ENCODE data around the gene DPP6. TPM values are rescaled to one million over a fixed set of nuclear protein-coding genes. Genes with fewer than 3 reads are reported as not detected.

Gene DPP6
- total and polyA plus RNA-seq, 5 donors from 2014 or later = not detected

DNA sequence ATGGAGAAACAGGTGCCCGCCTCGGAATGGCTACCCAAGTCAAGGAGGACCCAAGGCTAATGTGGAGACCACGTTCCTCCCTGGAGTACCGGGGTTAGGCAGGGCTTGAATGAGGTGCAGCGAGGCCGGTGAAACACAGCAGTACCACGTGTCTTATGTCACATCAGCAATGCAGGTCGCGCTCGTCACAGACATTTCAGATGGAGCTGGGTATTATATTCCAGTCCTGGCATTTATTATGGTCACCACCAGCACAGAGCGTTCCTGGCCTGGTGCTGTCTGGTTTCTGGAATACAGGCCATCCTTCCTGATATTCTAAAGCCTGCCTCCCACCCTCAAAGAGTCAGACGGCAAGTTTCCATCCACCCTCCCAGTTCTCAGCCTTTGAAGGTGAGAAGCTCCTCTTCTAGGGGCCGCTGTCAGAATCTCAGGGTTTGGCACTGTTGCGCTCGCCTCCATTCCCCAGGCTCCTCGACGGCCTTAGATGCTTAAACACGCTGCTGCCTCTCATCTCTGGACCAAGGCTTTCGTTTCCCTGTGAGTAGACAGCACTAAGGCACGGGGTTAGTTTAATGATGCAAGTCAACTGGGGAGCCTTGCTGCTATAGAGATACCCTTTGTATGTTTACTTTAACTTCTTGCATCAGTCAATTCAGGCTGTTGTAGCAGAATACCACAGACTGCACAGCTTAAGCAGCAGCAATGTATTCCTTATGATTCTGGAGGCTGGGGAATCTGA lies 377.6 kb downstream of the DPP6 start:
- H3K27ac ChIP-seq (ENCODE audit: insufficient read depth, low read length, poor library complexity, severe bottlenecking) = no peak overlapping the region
- H3K9me3 ChIP-seq (ENCODE audit: control insufficient read depth in 2 of 2, low read length in 2 of 2) = no peaks in the 10 kb centered on the region
- Mint-ChIP-seq H3K36me3 (no peaks in the 10 kb centered on the region), H3K27me3 (no peaks in the 10 kb centered on the region), H3K4me1 (no peaks in the 10 kb centered on the region), H3K4me3 (no peak overlapping the region), H3K9me3 (peaks cover 0 to 7% (median 1%) of the 10 kb centered on the region in 7 donors), H3K27ac (no peak overlapping the region)
- DNase-seq = no peak
- H3K36me3 ChIP-seq (ENCODE audit: control insufficient read depth, insufficient read depth, low read length) = no peaks in the 10 kb centered on the region
- no peak overlapping the region for H3K4me3 ChIP-seq (ENCODE audit: low read depth, low read length)
- H3K27me3 ChIP-seq (ENCODE audit: control insufficient read depth, insufficient read depth, low read length) = no peaks in the 10 kb centered on the region
- no peaks in the 10 kb centered on the region for H3K4me1 ChIP-seq (ENCODE audit: control insufficient read depth, insufficient read depth, low read length, poor library complexity, severe bottlenecking)
- no peak for ATAC-seq (ENCODE audit: low read depth in 2 of 2)

DNA sequence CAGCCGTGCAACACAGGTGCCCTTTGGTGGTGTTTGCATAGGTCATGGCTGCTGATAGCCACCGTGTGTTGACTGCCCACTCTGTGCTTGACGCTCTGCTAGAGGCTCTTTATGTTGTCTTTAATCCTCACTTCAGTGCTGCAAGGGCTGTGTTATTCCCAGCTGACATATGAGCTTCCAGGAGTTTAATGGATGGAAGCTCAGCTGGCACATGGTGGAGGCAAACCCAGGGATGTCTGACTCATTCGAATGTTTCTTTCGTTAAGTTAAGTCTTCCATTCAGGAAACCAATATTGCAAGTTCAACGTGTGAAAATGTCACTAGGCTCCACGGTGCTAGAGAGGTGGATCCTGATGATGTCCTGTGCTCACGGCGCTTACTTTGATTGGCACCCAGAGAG lies 378.4 kb downstream of the DPP6 start:
- Mint-ChIP-seq H3K9me3 (peaks cover 0 to 7% (median 1%) of the 10 kb centered on the region in 7 donors), H3K4me3 (no peak overlapping the region), H3K27ac (no peak overlapping the region), H3K27me3 (no peaks in the 10 kb centered on the region), H3K36me3 (no peaks in the 10 kb centered on the region), H3K4me1 (no peaks in the 10 kb centered on the region)
- Histone ChIP-seq H3K36me3 (ENCODE audit: control insufficient read depth, insufficient read depth, low read length) (no peaks in the 10 kb centered on the region), H3K27ac (ENCODE audit: insufficient read depth, low read length, poor library complexity, severe bottlenecking) (no peak overlapping the region), H3K9me3 (ENCODE audit: control insufficient read depth in 2 of 2, low read length in 2 of 2) (no peaks in the 10 kb centered on the region), H3K4me3 (ENCODE audit: low read depth, low read length) (no peak overlapping the region), H3K27me3 (ENCODE audit: control insufficient read depth, insufficient read depth, low read length) (no peaks in the 10 kb centered on the region), H3K4me1 (ENCODE audit: control insufficient read depth, insufficient read depth, low read length, poor library complexity, severe bottlenecking) (no peaks in the 10 kb centered on the region)
- ATAC-seq (ENCODE audit: low read depth in 2 of 2) (no peak), DNase-seq (no peak)

GRCh38 chr7:154431045-154431444 lies 378.8 kb downstream of the DPP6 start:
- H3K4me1 ChIP-seq (ENCODE audit: control insufficient read depth, insufficient read depth, low read length, poor library complexity, severe bottlenecking) = no peaks in the 10 kb centered on the region
- H3K36me3 Mint-ChIP-seq = no peaks in the 10 kb centered on the region
- DNase-seq (no peak), ATAC-seq (ENCODE audit: low read depth in 2 of 2) (no peak)
- no peaks in the 10 kb centered on the region for H3K27me3 Mint-ChIP-seq
- no peaks in the 10 kb centered on the region for H3K36me3 ChIP-seq (ENCODE audit: control insufficient read depth, insufficient read depth, low read length)
- no peak overlapping the region for H3K27ac Mint-ChIP-seq
- H3K4me3 Mint-ChIP-seq = no peak overlapping the region
- H3K4me3 ChIP-seq (ENCODE audit: low read depth, low read length) = no peak overlapping the region
- no peaks in the 10 kb centered on the region for H3K9me3 ChIP-seq (ENCODE audit: control insufficient read depth in 2 of 2, low read length in 2 of 2)
- H3K27me3 ChIP-seq (ENCODE audit: control insufficient read depth, insufficient read depth, low read length) = no peaks in the 10 kb centered on the region
- H3K27ac ChIP-seq (ENCODE audit: insufficient read depth, low read length, poor library complexity, severe bottlenecking) = no peak overlapping the region
- H3K4me1 Mint-ChIP-seq = no peaks in the 10 kb centered on the region
- peaks cover 0 to 7% (median 1%) of the 10 kb centered on the region in 7 donors for H3K9me3 Mint-ChIP-seq

DNA sequence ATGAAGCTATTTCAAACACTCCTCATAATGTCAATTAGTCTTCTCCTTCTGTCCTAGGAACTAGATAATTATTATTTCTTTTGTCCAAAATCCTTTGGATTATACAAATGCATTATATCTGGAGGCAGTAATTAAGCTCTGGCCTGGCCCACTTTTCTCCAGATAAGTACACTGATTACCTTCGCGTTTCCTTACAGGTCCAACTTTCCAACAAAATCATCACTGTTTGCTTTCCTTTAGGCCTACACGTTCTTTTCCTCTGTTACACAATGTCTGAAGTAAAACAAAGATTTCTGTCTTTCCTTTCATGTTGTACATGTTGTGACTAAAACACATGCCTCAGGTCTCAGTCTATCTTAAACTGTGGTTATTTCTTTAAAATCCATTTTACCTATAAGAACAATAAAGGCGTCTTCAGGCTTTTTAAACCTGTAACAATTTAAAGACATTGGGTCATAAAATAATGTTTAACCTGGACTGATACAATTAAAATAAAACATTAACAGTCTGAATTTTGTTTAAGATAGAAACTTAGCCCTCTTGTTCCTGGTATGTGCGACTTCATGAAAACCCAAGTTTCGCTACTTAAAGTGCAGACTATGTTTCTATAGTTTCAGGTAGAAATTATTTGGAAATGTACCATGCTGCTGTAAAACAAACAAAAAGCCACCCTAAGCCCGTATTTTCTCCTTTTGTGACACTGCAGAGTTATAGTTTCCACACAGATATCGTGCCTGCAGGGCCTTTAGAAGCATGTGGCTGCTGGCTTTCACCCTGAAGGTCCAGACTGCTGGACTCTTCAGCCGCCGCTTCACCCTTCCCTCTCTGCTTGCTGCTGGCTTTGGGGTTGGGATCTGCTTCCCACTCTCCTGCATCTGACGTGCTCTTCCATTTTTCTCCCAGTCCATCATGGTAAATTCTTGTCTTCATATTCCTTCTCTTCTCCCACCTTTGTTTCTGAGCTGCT lies 381.7 kb downstream of the DPP6 start:
- Histone ChIP-seq H3K4me1 (ENCODE audit: control insufficient read depth, insufficient read depth, low read length, poor library complexity, severe bottlenecking) (no peaks in the 10 kb centered on the region), H3K4me3 (ENCODE audit: low read depth, low read length) (no peak overlapping the region), H3K9me3 (ENCODE audit: control insufficient read depth in 2 of 2, low read length in 2 of 2) (no peaks in the 10 kb centered on the region), H3K27ac (ENCODE audit: insufficient read depth, low read length, poor library complexity, severe bottlenecking) (no peak overlapping the region), H3K36me3 (ENCODE audit: control insufficient read depth, insufficient read depth, low read length) (no peaks in the 10 kb centered on the region), H3K27me3 (ENCODE audit: control insufficient read depth, insufficient read depth, low read length) (no peaks in the 10 kb centered on the region)
- Mint-ChIP-seq H3K4me1 (no peaks in the 10 kb centered on the region), H3K27ac (no peak overlapping the region), H3K36me3 (no peaks in the 10 kb centered on the region), H3K9me3 (peaks cover 0 to 9% (median 0%) of the 10 kb centered on the region in 7 donors), H3K4me3 (no peak overlapping the region), H3K27me3 (no peaks in the 10 kb centered on the region)
- DNase-seq (no peak), ATAC-seq (ENCODE audit: low read depth in 2 of 2) (no peak)

- Mint-ChIP-seq H3K9me3 (peaks cover 0 to 9% (median 3%) of the 10 kb centered on the region in 7 donors), H3K27me3 (no peaks in the 10 kb centered on the region)
- DNase-seq = no peak
These were observed 384.4 kb downstream of the DPP6 start for GRCh38 chr7:154436560-154436959.

DNA sequence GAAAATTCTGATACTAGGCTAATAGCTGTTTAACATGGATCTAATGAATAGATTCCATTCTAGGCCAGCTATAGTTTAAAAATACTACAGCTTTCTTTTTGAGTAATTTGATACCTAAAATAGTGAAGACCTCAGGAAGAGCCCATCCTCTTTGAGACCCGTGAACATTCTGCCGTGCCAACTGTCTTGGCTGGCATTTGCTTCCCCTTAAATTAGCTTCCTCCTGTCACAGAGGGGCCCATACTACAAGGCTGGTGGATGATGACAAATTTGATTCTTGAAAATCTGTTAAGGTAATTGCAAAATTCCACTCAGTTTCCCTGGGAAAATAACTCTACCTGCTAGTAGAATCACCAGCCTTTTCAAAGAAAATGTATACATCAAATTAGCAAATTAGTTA lies 385.0 kb downstream of the DPP6 start:
- H3K4me1 ChIP-seq (ENCODE audit: control insufficient read depth, insufficient read depth, low read length, poor library complexity, severe bottlenecking) = no peaks in the 10 kb centered on the region
- H3K9me3 ChIP-seq (ENCODE audit: control insufficient read depth in 2 of 2, low read length in 2 of 2) = no peaks in the 10 kb centered on the region
- Mint-ChIP-seq H3K9me3 (peaks cover 0 to 9% (median 4%) of the 10 kb centered on the region in 7 donors), H3K27me3 (no peaks in the 10 kb centered on the region), H3K4me1 (no peaks in the 10 kb centered on the region), H3K36me3 (no peaks in the 10 kb centered on the region), H3K4me3 (no peak overlapping the region), H3K27ac (no peak overlapping the region)
- DNase-seq = no peak
- no peaks in the 10 kb centered on the region for H3K27me3 ChIP-seq (ENCODE audit: control insufficient read depth, insufficient read depth, low read length)
- no peak for ATAC-seq (ENCODE audit: low read depth in 2 of 2)
- H3K4me3 ChIP-seq (ENCODE audit: low read depth, low read length) = no peak overlapping the region
- no peak overlapping the region for H3K27ac ChIP-seq (ENCODE audit: insufficient read depth, low read length, poor library complexity, severe bottlenecking)
- no peaks in the 10 kb centered on the region for H3K36me3 ChIP-seq (ENCODE audit: control insufficient read depth, insufficient read depth, low read length)

More at GRCh38 chr7:154436560-154436959, 384.4 kb downstream of the DPP6 start:
- Histone ChIP-seq H3K9me3 (ENCODE audit: control insufficient read depth in 2 of 2, low read length in 2 of 2) (no peaks in the 10 kb centered on the region), H3K4me1 (ENCODE audit: control insufficient read depth, insufficient read depth, low read length, poor library complexity, severe bottlenecking) (no peaks in the 10 kb centered on the region), H3K27ac (ENCODE audit: insufficient read depth, low read length, poor library complexity, severe bottlenecking) (no peak overlapping the region), H3K36me3 (ENCODE audit: control insufficient read depth, insufficient read depth, low read length) (no peaks in the 10 kb centered on the region), H3K4me3 (ENCODE audit: low read depth, low read length) (no peak overlapping the region), H3K27me3 (ENCODE audit: control insufficient read depth, insufficient read depth, low read length) (no peaks in the 10 kb centered on the region)
- no peak for ATAC-seq (ENCODE audit: low read depth in 2 of 2)
- Mint-ChIP-seq H3K36me3 (no peaks in the 10 kb centered on the region), H3K4me1 (no peaks in the 10 kb centered on the region), H3K27ac (no peak overlapping the region), H3K4me3 (no peak overlapping the region)

DNA sequence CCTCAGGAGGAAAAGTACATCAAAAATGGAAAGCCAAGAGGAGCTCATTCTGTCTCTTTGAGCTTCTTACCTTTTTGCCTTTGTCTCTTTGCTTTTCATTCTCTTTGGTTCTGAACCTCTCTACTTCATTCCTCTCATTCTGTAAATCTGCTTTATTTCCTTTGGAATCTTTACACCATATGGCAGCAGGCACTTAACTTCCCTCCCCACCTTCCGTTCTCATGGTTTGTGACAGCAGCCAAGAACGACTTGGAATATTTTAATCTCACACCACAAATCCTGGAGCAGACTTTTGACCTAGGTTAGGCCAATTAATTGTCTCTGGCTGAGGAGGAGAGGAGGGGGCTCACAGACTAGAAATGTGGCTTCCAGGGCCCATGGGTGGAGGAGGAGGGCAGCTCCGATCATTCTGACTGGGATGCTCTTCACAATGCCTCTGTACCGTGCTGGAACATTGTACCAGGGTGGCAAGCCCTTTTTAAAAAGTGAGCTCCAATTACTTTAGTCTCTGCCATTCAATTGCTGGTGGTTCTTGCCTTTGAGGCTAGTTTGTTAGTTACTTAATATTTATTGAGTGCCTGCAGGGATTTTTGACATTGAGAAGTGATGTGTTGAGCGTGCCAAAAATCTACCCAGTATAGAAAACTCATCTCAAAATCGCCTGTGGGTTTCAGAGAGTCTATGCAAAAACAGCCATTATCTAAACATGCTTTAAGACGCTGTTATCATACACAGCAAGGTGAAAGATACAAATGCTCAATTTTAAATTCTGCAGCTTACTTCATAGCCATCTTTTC lies 386.6 kb downstream of the DPP6 start:
- Histone ChIP-seq H3K4me3 (ENCODE audit: low read depth, low read length) (no peak overlapping the region), H3K27me3 (ENCODE audit: control insufficient read depth, insufficient read depth, low read length) (no peaks in the 10 kb centered on the region), H3K27ac (ENCODE audit: insufficient read depth, low read length, poor library complexity, severe bottlenecking) (no peak overlapping the region), H3K4me1 (ENCODE audit: control insufficient read depth, insufficient read depth, low read length, poor library complexity, severe bottlenecking) (no peaks in the 10 kb centered on the region), H3K9me3 (ENCODE audit: control insufficient read depth in 2 of 2, low read length in 2 of 2) (no peaks in the 10 kb centered on the region), H3K36me3 (ENCODE audit: control insufficient read depth, insufficient read depth, low read length) (no peaks in the 10 kb centered on the region)
- no peak overlapping the region for H3K27ac Mint-ChIP-seq
- H3K9me3 Mint-ChIP-seq = peaks cover 1 to 18% (median 8%) of the 10 kb centered on the region in 7 donors
- H3K4me1 Mint-ChIP-seq = no peaks in the 10 kb centered on the region
- H3K4me3 Mint-ChIP-seq = no peak overlapping the region
- DNase-seq (no peak), ATAC-seq (ENCODE audit: low read depth in 2 of 2) (no peak)
- H3K36me3 Mint-ChIP-seq = peaks cover 6% of the 10 kb centered on the region
- no peaks in the 10 kb centered on the region for H3K27me3 Mint-ChIP-seq
